NCI-H1092 treated with DMSO at 0.1 percent for 48 hours (cell line): ENCODE measurements around the gene MAPK1.
"Not testable (repeated sequence)": the region's sequence is repeated elsewhere in the genome, so short reads cannot be mapped to it uniquely, and the experiment has no call there.

Experiments
- DNase-seq: peaks from one replicate; lab custom pipeline; 2025; lab: John Stamatoyannopoulos, UW

Gene MAPK1

DNA sequence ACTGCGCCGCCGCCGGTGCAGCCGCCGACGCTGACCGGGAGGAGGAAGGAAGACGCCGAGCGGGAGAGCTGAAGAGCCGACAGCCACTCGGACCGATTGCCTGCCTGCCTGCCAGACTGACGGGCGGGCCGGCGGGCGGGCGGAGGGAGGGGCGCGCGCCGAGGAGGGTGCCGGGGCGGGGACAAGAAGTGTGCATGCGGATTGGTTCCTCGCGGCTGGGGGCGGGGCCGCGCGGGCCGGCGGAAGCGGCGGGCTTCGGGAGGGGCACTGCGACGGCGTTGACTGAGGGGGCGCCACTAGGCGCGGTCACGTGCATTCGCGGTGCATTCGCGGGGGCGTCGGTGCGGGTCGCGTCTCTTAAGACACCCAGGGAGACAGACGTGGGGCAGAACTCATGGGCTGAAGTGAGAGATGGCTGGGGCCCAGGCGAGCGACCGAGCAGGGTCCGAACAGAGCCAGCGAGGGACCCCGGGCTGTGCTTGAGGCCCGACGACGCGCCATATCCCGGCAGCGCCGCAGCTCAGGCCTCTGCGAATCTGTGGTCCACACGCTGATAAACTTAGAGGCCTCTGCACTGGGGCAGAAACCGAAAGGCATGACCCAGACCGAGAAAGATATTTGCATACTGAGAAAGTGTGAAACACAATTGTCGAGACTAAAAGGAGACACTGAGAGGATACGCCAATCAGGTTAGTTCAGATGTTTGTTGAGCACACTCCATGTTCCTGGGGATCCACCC is at the start of gene MAPK1:
Gene MAPK1 (minus strand): TSS at position 118 of the 739 bp plus-strand sequence. CDS start 205 bp downstream, outside the sequence.
- DNase-seq = peak; percentile 91

DNA sequence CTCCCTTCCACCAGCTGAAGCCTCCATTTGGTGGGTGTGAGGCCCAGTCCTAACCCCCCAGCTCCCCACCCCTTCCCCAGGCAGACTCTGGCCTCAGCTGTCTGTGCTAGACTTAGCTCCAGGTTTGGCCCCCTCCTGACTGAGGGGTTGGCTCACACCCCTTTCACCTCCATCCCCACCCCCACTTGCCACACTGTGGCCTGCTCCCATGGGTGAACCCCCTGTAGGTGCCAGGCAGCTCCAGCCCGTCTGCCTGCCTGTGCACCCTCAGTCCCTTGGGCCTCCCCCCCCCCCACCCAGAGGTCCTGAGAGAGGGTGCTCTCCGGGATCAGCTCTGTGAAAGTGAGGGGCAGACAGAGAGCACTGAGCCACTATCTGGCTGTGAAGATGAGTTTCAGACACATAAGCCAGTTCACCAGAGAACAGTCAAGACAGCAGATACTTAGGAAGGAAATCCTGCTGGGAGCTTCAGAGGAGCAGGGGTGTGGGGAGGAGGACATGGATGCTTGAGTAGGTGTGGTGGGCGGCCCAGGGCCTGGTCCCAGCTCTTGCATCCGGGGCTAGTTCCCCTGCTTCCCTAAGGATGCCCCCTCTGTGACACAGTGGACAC is 49.0 kb upstream of the MAPK1 start:
- DNase-seq = no peak

DNA sequence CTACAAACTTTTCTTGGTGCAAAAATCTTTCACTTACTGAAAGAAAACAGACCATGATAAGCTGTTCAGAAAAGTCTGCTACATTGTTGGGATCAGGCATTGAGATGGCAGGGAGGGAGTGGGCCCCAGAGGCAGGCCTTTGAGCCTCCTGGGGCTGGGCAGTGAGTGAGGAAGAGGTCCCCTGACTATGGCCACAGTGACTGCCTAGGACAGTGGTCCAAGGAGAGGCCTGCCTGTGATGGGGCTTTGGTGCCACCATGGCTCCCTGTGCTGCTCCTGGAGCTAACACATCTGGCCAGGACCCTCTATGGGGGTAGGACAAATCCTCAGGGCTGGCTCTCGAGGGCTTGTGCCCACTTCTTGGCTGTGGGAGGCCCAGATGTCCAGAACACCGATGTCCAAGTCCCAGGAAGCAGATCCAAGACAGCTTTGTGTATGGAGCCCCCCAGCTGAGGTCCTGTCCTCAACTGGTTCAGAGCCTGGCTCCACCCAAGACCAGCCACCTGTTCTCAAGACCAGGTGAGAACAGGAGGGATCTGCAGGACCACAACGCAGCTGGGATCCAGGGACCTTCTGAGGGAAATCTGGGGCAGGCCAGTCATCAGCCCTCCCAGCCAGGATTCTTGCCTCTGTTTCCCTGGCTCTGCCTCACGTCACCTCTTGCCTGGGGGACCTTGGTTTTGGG is 48.3 kb upstream of the MAPK1 start:
- DNase-seq = no peak

DNA sequence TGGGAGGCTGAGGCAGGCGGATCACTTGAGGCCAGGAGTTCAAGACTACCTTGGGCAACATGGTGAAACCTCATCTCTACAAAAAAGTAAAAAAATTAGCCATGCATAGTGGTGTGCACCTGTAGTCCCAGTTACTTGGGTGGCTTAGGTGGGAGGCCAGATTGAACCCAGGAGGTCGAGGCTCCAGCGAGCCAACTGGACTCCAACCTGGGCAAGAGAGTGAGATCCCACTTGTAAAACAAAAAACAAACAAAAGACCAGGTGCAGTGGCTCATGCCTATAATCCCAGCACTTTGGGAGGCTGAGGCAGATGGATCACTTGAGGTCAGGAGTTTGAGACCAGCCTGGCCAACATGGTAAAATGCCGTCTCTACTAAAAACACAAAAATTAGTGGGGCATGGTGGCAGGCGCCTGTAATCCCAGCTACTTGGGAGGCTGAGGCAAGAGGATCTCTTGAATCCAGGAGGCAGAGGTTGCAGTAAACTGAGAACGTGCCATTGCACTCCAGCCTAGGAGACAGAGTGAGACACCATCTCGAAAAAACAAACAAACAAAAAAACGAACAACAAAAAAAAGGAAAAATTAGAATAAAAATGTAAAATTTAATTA is 46.7 kb upstream of the MAPK1 start:
- DNase-seq = not testable (repeated sequence)

DNA sequence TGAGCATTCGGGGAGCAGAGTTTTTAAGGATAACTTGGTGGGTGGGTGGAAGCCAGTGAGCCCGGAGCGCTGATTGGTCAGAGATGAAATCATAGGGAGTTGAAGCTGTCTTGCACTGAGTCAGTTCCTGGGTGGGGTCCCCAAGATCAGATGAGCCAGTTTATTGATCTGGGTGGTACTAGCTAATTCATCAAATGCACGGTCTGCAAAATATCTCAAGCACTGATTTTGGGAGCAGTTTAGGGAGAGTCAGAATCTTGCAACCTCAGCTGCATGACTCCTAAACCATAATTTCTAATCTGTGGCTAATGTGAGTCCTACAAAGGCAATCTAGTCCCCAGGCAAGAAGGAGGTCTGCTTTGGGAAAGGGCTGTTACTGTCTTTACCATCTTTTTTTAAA is 42.9 kb upstream of the MAPK1 start:
- DNase-seq = not testable (repeated sequence)

DNA sequence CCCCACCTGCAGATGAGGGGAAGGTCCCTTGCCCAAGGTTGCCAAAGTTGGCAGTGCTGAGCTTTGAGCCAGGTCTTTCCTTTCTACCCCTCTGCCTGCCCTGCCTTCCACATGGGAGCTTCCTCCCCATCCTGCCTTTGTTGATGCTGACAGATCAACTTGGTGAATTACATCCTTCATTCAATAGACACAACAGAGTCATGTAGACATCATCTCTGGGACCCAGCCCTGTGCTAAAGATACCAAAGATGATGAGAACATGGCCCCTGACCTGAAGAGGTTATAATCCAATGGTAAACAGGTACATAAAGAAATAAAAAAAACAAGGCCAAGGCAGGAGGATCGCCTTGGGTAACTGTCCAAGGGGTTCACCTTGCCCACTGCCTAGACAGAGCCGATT is 42.4 kb upstream of the MAPK1 start:
- DNase-seq = no peak

DNA sequence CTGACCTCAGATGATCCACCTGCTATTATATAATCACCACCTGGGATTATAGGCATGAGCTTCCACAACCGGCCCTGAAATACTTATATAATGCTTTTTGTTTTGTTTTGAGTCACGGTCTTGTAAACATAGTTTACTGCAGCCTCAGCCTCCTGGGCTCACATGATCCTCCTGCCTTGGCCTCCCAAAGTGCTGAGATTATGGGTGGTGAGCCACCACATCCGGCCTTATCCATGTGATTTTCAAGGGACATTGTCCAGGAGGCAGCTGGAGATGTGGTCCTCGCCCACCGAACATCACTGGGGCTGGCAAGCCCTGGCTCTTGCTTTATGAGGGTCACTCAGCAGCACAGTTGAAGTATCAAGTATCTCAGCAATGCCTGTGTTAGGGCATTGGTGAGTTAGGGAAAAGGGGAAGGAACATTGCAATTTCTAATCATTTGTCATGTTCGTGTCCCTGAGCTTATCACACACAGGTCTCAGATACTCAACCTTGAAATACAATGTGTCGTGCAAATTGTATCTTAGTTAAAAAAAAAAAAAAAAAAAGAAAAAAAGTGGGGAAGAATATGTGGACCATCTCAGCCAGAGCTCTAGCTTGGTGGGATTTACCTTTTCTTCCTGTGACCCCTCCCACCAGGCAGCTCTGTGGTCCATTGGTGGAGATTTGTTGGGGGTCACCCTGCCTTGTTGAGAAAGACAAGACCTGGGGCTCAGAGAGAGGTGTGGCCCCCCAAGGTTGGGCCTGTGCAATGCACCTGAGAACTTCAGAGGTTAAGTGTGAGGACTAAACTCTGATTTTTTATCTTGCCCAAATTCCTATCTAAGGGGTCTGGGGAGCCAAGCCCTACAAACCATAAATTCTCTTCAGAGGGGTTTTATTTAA is 40.4 kb upstream of the MAPK1 start:
- no peak for DNase-seq

DNA sequence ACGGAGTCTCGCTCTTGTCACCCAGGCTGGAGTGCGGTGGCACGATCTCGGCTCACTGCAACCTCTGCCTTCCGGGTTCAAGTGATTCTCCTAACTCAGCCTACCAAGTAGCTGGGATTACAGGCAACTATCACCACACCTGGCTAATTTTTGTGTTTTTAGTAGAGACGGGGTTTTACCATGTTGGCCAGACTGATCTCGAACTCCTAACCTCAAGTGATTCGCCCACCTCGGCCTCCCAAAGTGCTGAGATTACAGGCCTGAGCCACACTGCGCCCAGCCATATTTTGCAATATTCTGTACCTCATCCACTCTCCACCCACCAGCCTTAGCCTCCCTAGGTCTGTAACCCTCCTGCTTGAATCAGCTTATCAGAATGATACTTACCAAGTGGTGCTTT is 37.8 kb upstream of the MAPK1 start:
- not testable (repeated sequence) for DNase-seq

DNA sequence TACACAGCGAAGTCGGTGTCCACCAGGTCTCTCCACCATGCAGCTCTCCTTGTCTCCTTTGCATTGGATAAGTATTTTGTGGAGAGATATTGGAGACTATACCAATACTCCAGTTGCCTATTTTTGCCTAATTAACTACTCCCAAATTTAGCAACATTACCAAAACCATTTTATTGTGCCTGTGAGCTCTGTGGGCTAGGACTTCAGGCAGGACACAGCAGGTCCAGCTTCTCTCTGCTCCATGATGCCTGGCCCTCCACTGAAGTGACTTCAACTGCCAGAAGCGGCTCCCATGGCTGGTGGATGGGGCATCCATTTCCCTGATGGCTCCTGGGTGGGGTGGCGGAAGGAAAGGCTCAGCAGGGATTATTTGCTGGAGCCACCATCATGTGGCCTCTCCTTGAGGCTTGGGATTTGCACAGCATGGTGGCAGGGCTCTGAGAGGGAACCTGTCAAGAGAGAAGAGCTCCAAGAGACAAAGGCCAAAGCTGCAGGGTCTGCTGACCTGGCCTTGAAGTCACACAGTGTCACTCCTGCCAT is 36.9 kb upstream of the MAPK1 start:
- DNase-seq = no peak

DNA sequence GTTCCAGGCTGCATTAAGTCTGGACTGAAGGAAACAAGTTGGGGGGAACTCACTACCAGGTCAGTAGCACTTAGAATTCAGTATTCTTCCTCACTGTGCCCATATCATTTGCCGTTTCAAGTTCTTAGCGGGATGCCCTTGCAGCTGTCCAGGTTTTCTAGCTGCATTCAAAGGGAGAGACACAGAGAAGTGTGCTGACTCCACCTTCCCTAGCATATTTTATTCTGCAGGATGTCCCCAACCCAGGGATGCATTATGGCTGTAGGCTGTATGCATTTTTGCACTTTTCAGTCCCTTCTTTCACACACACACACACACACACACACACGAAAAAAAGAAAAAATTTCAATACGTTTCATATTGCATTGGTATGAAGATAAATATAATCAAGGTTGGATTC is 35.8 kb upstream of the MAPK1 start:
- DNase-seq = no peak

DNA sequence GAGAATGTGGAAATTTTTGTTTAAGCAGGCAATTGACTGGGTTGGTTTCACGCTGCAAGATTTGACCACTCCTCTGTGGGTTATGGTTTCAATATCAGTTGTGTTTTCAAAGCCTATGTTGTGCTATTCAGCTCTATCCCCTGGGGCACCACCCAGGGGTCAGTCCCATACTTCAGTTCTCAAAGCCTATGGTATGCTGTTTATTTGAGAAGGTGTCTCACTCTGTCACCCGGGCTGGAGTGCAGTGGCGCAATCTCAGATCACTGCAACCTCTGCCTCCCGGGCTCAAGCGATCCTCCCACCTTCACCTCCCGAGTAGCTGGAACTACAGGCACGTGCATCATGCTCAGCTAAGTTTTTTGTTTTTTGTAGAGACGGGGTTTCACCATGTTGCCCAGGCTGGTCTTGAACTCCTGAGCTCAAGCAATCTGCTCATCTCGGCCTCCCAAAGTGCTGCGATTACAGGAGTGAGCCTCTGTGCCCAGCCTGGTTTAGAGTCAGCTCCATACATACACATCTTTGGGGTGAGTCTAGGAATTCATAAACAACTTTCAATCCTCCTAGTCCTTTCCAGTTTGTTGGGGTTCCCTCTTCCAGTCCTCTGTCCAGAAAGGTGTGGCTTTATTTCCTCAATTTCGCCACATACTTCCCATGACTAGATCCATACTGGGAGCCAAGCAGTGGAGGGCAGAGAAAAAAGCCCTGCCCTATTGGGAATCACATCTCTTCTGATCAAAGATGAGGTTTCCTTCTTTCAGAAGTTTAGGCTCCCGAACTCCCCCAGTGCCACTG is 35.0 kb upstream of the MAPK1 start:
- no peak for DNase-seq

DNA sequence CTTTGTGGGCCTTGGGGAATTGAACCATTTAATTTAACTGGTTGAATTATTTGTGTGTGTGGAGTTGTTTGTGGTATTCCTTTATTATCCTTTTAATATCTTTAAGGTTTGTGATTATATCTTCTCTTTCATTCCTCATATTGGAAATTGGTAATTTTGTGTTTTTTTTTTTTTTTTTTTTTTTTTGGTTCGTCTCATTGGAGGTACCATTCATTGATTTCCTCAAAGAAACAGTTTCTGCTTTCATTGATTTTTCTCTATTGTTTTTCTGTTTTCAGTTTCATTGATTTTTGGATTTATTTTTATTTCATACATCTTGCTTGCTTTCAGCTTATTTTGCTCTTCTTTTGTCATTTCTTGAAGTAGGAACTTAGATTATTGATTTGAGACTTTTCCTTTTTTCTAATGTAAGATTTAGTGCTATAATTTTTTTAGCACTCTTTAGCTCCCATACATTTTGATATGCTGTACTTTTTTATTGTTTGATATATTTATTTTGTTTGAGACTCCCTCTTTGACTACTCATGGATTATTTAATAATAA is 31.0 kb upstream of the MAPK1 start:
- DNase-seq = no peak

DNA sequence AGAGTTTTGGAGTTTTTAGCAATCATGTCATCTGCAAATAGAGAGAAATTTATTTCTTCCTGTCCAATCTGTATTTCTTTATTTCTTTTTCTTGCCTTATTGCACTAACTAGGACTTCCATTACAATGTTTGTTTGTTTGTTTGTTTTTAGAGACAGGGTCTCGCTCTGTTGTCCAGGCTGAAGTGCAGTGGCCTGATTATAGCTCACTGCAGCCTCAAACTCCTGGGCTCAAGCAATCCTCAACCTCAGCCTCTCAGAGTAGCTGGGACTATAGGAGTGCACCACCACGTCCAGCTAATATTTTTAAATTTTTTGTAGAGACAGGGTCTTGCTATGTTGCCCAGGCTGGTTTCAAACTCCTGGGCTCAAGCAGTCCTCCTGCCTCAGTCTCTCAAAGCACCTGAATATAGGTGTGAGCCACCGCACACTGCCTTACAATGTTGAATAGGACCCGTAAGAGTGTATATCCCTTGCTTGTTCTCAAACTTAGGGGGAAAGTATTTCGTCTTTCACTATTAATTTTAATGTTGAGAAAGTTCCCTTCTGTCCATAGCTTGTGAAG is 29.6 kb upstream of the MAPK1 start:
- DNase-seq = no peak

DNA sequence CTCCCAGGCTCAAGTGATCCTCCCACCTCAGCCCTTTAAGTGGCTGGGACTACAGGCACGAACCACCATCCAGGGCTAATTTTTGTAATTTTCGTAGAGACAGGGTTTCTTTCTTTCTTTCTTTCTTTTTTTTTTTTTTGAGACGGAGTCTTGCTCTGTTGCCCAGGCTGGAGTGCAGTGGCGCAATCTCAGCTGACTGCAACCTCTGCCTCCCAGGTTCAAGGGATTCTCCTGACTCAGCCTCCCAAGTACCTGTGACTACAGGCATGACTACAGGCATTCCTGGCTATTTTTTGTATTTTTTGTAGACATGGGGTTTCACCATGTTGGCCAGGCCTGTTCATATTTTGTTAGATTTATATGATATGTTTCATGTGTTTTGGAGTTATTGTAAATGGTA is 28.8 kb upstream of the MAPK1 start:
- not testable (repeated sequence) for DNase-seq

DNA sequence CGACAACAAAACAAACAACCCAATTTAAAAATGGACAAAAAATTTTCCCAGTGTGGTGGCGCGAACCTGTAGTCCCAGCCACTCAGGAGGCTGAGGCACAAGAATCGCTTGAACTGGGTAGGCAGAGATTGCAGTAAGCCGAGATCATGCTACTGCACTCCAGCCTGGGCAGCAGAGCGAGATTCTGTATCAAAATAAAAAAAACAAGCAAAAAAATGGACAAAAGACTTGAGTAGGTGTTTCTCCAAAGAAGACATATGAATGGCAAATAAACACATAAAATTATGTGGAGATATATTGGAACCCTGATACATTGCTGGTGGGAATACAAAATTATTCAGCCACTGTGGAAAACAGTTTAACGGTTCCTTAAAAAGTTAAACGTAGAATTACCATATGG is 27.4 kb upstream of the MAPK1 start:
- no peak for DNase-seq

DNA sequence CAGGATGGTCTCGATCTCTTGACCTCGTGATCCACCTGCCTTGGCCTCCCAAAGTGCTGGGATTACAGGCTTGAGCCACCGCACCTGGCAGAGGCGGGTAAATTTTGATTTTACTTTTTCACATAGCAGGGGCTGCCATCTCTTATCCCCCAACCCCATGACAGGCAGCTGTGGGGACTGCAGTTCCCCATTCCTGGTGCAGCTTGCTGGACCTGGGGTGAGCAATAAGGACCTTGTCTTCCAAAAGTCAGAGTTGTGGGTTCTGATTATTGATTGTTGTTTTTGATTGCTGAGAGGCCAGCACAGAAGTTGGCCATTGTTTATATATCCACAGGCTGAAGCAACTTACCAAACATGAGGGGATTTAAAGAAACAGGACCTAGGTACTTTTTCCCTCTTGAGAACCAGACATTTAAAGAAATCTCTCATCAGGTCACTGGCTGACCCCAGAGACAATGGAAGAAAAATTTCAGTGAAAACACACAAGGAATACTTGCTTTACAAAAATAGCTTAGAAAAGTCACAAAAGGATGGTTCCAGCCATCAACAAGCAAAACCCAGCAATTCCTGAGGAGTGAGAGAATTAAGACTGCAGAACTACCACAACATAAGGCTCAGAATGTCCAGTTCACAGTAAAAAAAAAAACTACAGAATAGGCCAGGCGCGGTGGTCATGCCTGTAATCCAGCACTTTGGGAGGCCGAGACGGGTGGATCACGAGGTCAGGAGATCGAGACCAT is 22.0 kb upstream of the MAPK1 start:
- no peak for DNase-seq

DNA sequence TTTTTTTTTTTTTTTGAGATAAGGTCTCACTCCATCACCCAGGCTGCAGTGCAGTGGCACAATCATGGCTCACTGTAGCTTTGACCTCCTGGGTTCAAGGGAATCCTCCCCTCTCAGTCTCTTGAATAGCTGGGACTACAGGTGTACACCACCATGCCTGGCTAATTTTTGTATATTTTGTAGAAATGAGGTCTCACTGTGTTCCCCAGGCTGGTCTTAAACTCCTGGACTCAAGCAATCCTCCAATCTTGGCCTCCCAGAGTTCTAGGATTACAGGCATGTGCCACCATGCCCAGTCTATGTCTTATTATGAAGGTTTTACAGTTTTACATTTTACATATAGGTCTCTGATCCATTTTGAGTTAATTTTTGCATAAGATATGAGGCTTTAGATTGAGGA is 20.4 kb upstream of the MAPK1 start:
- DNase-seq = no peak

DNA sequence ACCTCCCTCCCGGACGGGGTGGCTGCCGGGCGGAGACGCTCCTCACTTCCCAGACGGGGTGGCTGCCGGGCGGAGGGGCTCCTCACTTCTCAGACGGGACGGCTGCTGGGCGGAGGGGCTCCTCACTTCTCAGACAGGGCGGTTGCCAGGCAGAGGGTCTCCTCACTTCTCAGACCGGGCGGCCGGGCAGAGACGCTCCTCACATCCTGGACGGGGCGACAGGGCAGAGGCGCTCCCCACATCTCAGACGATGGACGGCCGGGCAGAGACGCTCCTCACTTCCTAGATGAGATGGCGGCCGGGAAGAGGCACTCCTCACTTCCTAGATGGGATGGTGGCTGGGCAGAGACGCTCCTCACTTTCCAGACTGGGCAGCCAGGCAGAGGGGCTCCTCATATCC is 16.5 kb upstream of the MAPK1 start:
- DNase-seq = not testable (repeated sequence)

DNA sequence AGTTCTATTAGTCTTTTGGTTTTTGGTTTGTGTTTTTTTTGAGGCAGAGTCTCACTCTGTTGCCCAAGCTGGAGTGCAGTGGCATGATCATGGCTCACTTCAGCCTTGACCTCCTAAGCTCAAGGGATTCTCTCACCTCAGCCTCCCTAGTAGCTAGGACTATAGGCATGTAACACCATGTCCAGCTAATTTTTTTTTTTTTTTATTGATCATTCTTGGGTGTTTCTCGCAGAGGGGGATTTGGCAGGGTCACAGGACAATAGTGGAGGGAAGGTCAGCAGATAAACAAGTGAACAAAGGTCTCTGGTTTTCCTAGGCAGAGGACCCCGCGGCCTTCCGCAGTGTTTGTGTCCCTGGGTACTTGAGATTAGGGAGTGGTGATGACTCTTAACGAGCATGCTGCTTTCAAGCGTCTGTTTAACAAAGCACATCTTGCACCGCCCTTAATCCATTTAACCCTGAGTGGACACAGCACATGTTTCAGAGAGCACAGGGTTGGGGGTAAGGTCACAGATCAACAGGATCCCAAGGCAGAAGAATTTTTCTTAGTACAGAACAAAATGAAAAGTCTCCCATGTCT is 15.4 kb upstream of the MAPK1 start:
- DNase-seq = not testable (repeated sequence)
